Measurements from ENCODE around the gene IHH. TPM values are rescaled to one million over a fixed set of nuclear protein-coding genes. Genes with fewer than 3 reads are reported as not detected.

Gene IHH
- total RNA-seq, 2 donors from 2014 or later, result 3.2 to 9.6 TPM

GRCh38 chr2:219042750-219043149 is 18.0 kb downstream of the IHH start:
- Histone ChIP-seq H3K4me3 (no peak overlapping the region), H3K9me3 (no peaks in the 10 kb centered on the region), H3K4me1 (replicated peaks) (no peaks in the 10 kb centered on the region), H3K36me3 (no peaks in the 10 kb centered on the region), H3K27me3 (replicated peaks; ENCODE audit: insufficient read depth) (no peaks in the 10 kb centered on the region), H3K27ac (no peak overlapping the region)
- TF ChIP-seq POLR2AphosphoS5 (IDR thresholded peaks at IDR 0.05) (no peak), POLR2A (IDR thresholded peaks at IDR 0.05) (no peak)
- no peak for DNase-seq (ENCODE audit: low spot score)
- 64% methylated on average over 2 of the region's 2 CpGs for WGBS
- intact Hi-C loops (cut with DNase I), result no loop called here

- WGBS, result 92% methylated on average over 4 of the region's 4 CpGs
Observed at GRCh38 chr2:219042157-219042556, 18.6 kb downstream of the IHH start.

GRCh38 chr2:219041252-219041651 is 19.5 kb downstream of the IHH start, which contains the start of gene CFAP65:
TSS of gene CFAP65 (minus strand) at chr2:219041516. CDS start at chr2:219039048, 2,468 bp downstream.
- TF ChIP-seq POLR2AphosphoS5 (IDR thresholded peaks at IDR 0.05) (peak; percentile 67), CTCF (IDR thresholded peaks at IDR 0.05) (no peak), POLR2A (IDR thresholded peaks at IDR 0.05) (no peak)
- peak; percentile 34 for DNase-seq (ENCODE audit: low spot score)
- H3K27ac ChIP-seq, result no peak within 1 kb of the TSS
- intact Hi-C loops (cut with DNase I), result no loop called here
- no peaks in the 10 kb centered on the region for H3K36me3 ChIP-seq
- no peaks in the 10 kb centered on the region for H3K4me1 ChIP-seq (replicated peaks)
- H3K9me3 ChIP-seq, result no peaks in the 10 kb centered on the region
- WGBS, result 2% methylated on average over 21 of the region's 21 CpGs
- H3K4me3 ChIP-seq, result peak within 1 kb of the TSS in 1 of 2 donors; percentile 16
- H3K27me3 ChIP-seq (replicated peaks; ENCODE audit: insufficient read depth), result no peaks in the 10 kb centered on the region

More at GRCh38 chr2:219042157-219042556, 18.6 kb downstream of the IHH start:
- H3K36me3 ChIP-seq, result no peaks in the 10 kb centered on the region
- no peak for DNase-seq (ENCODE audit: low spot score)
- no peak overlapping the region for H3K4me3 ChIP-seq
- TF ChIP-seq CTCF (IDR thresholded peaks at IDR 0.05) (no peak), POLR2AphosphoS5 (IDR thresholded peaks at IDR 0.05) (no peak), POLR2A (IDR thresholded peaks at IDR 0.05) (no peak)
- no peaks in the 10 kb centered on the region for H3K9me3 ChIP-seq
- intact Hi-C loops (cut with DNase I), result no loop called here
- H3K4me1 ChIP-seq (replicated peaks), result no peaks in the 10 kb centered on the region
- H3K27me3 ChIP-seq (replicated peaks; ENCODE audit: insufficient read depth), result no peaks in the 10 kb centered on the region
- H3K27ac ChIP-seq, result no peak overlapping the region

- H3K9me3 ChIP-seq, result no peaks in the 10 kb centered on the region
- H3K36me3 ChIP-seq, result no peaks in the 10 kb centered on the region
- WGBS, result 10% methylated on average over 1 of the region's 1 CpG
- no peak for DNase-seq (ENCODE audit: low spot score)
- no peak overlapping the region for H3K27ac ChIP-seq
- no peaks in the 10 kb centered on the region for H3K4me1 ChIP-seq (replicated peaks)
- no peaks in the 10 kb centered on the region for H3K27me3 ChIP-seq (replicated peaks; ENCODE audit: insufficient read depth)
- TF ChIP-seq POLR2AphosphoS5 (IDR thresholded peaks at IDR 0.05) (no peak), POLR2A (IDR thresholded peaks at IDR 0.05) (no peak), CTCF (IDR thresholded peaks at IDR 0.05) (no peak)
- no peak overlapping the region for H3K4me3 ChIP-seq
- intact Hi-C loops (cut with DNase I), result no loop called here
Observed at GRCh38 chr2:219038600-219038999, 22.1 kb downstream of the IHH start.

GRCh38 chr2:219037783-219038499 is 22.8 kb downstream of the IHH start:
- no peaks in the 10 kb centered on the region for H3K27me3 ChIP-seq (replicated peaks; ENCODE audit: insufficient read depth)
- TF ChIP-seq POLR2AphosphoS5 (IDR thresholded peaks at IDR 0.05) (peak; percentile 13), POLR2A (IDR thresholded peaks at IDR 0.05) (no peak)
- H3K36me3 ChIP-seq, result no peaks in the 10 kb centered on the region
- H3K9me3 ChIP-seq, result no peaks in the 10 kb centered on the region
- H3K4me3 ChIP-seq, result no peak overlapping the region
- H3K4me1 ChIP-seq (replicated peaks), result no peaks in the 10 kb centered on the region
- DNase-seq (ENCODE audit: low spot score), result no peak
- WGBS, result 59% methylated on average over 8 of the region's 8 CpGs
- intact Hi-C loops (cut with DNase I), result no loop called here
- no peak overlapping the region for H3K27ac ChIP-seq

GRCh38 chr2:219035942-219036341 is 24.8 kb downstream of the IHH start:
- Histone ChIP-seq H3K36me3 (no peaks in the 10 kb centered on the region), H3K27ac (no peak overlapping the region), H3K27me3 (replicated peaks; ENCODE audit: insufficient read depth) (no peaks in the 10 kb centered on the region), H3K4me3 (no peak overlapping the region), H3K9me3 (no peaks in the 10 kb centered on the region), H3K4me1 (replicated peaks) (no peaks in the 10 kb centered on the region)
- DNase-seq (ENCODE audit: low spot score), result no peak
- WGBS, result 81% methylated on average over 2 of the region's 2 CpGs
- intact Hi-C loops (cut with DNase I), result no loop called here
- TF ChIP-seq POLR2A (IDR thresholded peaks at IDR 0.05) (no peak), POLR2AphosphoS5 (IDR thresholded peaks at IDR 0.05) (no peak), CTCF (IDR thresholded peaks at IDR 0.05) (no peak)
